Measurements from ENCODE around the gene OPRL1. TPM values are rescaled to one million over a fixed set of nuclear protein-coding genes. Genes with fewer than 3 reads are reported as not detected.
A peak's percentile ranks its signal among the peaks of the same experiment; 100 is the strongest.
"Not testable (repeated sequence)": the region's sequence is repeated elsewhere in the genome, so short reads cannot be mapped to it uniquely, and the experiment has no call there.

OPRL1 gene
- total RNA-seq, 1 donor from 2014 or later: 0.75 TPM

DNA sequence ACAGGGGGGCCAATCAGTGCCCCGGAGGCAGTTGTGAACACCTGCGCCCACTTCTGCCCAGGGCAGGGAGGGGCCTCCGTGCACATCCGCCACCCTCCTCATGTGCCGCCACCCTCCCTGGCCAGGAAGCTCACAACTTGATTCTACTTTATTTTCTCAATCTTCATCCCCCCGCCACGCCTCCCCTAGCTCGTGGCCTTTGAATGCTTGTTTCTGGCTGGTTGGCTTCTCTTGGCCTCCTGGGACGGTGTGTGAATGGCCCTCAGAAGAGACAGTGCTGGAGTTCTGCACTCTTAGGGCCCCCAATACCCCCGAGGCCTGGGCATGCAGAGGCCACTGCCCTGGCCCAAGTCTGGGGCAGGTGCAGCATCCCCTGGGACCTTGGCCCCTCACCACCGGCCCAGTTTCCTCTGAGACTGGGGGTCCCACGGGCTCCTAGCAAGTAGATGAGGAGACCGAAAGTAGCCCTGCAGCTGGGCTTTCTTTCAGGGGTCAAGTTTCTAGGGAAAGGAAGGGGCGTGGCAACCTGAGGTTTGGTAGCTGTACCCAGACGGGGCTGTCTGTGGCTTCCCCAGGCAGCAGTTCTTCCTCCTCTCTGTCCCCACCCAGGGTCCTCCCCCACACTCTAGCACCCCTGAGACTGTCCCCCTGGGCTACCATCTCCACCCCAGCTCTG, 1.9 kb upstream of the OPRL1 start:
- ATAC-seq (ENCODE audit: poor library complexity) (no peak), DNase-seq (no peak)
- intact Hi-C loops (cut with DNase I): no loop called here

- intact Hi-C loops (cut with DNase I): no loop called here
- no peak for ATAC-seq (ENCODE audit: poor library complexity)
- DNase-seq: no peak
These were observed 979 bp upstream of the OPRL1 start for GRCh38 chr20:64078934-64079272.

- DNase-seq (peak; percentile 90), ATAC-seq (ENCODE audit: poor library complexity) (peak; percentile 64)
- intact Hi-C loops (cut with DNase I): no loop called here
These were observed 439 bp upstream of the OPRL1 start, which contains the start of gene RGS19 for GRCh38 chr20:64079273-64080012. RGS19 (minus strand) TSS chr20:64079518; CDS start chr20:64076886, 2,632 bp downstream.

GRCh38 chr20:64080813-64081623, 1.1 kb downstream of the OPRL1 start:
- ATAC-seq (ENCODE audit: poor library complexity): no peak
- intact Hi-C loops (cut with DNase I): no loop called here
- DNase-seq: no peak

GRCh38 chr20:64081624-64081964, 1.7 kb downstream of the OPRL1 start:
- intact Hi-C loops (cut with DNase I): no loop called here
- no peak for ATAC-seq (ENCODE audit: poor library complexity)
- DNase-seq: no peak

GRCh38 chr20:64082126-64082731, 2.3 kb downstream of the OPRL1 start:
- ATAC-seq (ENCODE audit: poor library complexity) (no peak), DNase-seq (no peak)
- intact Hi-C loops (cut with DNase I): no loop called here

DNA sequence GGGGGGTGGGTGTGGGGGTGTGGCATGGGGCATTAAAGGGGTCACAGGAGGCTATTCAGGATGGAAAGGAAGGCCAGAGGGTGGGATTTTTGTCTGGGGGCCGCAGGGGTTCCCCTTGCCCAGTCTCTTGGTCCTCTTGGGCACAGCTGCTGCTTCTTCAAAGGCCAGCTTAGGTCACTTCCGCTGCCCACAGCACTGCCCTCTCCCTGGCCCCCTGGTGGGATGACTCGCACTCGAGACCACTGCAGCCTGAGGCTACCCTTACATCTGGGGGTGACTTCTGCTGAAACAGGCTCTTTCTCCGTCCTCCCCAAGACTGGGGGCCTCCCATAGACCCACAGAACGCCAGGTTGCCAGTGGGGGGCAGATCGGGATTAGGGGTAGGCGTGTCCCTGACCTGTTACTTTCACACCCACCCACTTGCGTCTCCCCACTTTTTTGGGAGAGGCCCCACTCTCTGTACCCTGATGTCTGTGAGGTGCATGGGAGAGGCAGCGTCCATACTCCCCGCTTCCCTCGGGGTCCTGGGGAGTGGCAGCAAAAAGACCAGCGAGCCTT, 3.0 kb downstream of the OPRL1 start:
- ATAC-seq (ENCODE audit: poor library complexity): no peak
- no peak for DNase-seq
- intact Hi-C loops (cut with DNase I): no loop called here

GRCh38 chr20:64083378-64083803, 3.5 kb downstream of the OPRL1 start:
- DNase-seq (peak; percentile 90), ATAC-seq (ENCODE audit: poor library complexity) (peak; percentile 71)
- intact Hi-C loops (cut with DNase I): no loop called here

- no peak for ATAC-seq (ENCODE audit: poor library complexity)
- no peak for DNase-seq
- intact Hi-C loops (cut with DNase I): no loop called here
These were observed 4.2 kb downstream of the OPRL1 start, which contains the start of gene LKAAEAR1 for GRCh38 chr20:64083804-64084684. LKAAEAR1 (minus strand) TSS chr20:64084398; CDS start chr20:64084219, 179 bp downstream.

- intact Hi-C loops (cut with DNase I): no loop called here
- DNase-seq (no peak), ATAC-seq (ENCODE audit: poor library complexity) (no peak)
These were observed 4.8 kb downstream of the OPRL1 start for GRCh38 chr20:64084685-64085152.

DNA sequence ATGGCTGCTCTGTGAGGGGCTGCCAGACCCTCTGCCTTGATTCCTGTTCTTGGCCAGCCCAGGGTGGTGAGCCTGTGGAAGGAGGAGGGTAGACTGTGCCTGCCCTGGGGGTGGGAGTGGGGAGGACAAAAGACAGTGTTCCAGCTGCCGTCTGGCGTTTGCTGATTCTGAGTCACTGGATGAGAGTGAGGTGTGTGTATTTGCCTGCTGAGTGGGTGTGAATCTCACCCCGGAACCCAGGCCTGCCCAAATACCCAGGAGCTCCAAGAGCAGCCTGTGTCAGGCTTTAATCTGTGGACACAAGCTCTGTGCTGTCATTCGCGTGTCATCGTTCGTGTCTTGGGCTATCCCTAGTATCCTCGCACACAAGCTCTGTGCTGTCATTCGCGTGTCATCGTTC, 6.9 kb downstream of the OPRL1 start:
- intact Hi-C loops (cut with DNase I): no loop called here
- no peak for ATAC-seq (ENCODE audit: poor library complexity)
- DNase-seq: no peak

DNA sequence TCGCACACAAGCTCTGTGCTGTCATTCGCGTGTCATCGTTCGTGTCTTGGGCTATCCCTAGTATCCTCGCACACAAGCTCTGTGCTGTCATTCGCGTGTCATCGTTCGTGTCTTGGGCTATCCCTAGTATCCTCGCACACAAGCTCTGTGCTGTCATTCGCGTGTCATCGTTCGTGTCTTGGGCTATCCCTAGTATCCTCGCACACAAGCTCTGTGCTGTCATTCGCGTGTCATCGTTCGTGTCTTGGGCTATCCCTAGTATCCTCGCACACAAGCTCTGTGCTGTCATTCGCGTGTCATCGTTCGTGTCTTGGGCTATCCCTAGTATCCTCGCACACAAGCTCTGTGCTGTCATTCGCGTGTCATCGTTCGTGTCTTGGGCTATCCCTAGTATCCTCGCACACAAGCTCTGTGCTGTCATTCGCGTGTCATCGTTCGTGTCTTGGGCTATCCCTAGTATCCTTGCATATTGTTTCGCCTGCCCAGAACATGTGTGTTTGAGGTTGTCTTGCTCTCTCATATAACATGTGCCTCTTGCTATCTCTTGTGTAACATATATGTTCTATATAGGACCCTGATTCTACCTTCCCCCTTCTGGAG, 7.4 kb downstream of the OPRL1 start:
- ATAC-seq (ENCODE audit: poor library complexity); intact Hi-C loops (cut with DNase I): not testable (repeated sequence)

GRCh38 chr20:64088586-64088985, 8.7 kb downstream of the OPRL1 start:
- ATAC-seq (ENCODE audit: poor library complexity); DNase-seq; intact Hi-C loops (cut with DNase I): not testable (repeated sequence)

More for the DNA sequence above, 7.4 kb downstream of the OPRL1 start:
- DNase-seq: not testable (repeated sequence)

GRCh38 chr20:64090165-64090564, 10.3 kb downstream of the OPRL1 start:
- intact Hi-C loops (cut with DNase I): no loop called here
- ATAC-seq (ENCODE audit: poor library complexity) (no peak), DNase-seq (no peak)

DNA sequence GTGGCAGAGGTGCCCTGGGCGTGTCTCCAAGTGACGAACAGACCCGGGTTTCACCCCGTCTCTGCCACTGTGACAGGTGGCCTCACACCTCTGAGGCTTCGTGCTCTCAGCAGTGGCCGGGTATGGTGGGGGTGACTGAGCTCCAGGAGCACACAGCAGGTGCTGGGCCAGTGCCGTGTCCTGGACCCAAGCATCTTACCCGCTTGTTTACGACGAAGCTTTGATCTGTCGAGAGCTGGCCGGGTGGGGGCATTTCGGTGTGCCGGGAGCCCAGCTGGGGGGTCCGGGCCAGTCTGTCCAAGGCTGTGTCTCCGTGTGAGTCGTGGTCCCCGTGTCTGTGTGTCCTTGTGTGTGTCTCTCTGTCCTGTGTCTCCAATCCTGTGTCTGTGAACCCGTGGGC, 11.5 kb downstream of the OPRL1 start:
- ATAC-seq (ENCODE audit: poor library complexity) (no peak), DNase-seq (no peak)
- intact Hi-C loops (cut with DNase I): no loop called here

DNA sequence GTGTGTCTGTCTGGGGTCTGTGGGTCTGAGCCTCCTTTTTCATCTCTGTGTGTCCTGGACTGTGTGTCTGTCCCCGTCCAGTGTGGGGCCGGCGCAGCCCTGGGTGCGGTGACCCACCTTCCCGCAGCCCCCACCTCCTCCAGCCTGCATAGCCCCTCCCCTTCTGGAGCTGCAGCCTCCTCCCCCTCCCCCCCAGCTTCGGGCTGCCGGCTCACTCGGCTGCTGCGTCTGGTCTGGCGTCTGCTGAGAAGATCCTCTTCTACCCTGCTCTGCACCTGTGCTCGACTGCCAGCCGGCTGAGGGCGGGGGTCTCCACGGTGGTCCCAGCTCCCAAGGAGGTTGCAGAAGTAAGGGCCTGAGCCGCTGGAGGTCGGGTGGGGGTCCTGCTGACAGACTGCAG, 11.9 kb downstream of the OPRL1 start:
- DNase-seq (no peak), ATAC-seq (ENCODE audit: poor library complexity) (no peak)
- intact Hi-C loops (cut with DNase I): no loop called here

GRCh38 chr20:64092258-64093012, 12.6 kb downstream of the OPRL1 start:
- intact Hi-C loops (cut with DNase I): no loop called here
- ATAC-seq (ENCODE audit: poor library complexity): no peak

More at GRCh38 chr20:64092258-64093012, 12.6 kb downstream of the OPRL1 start:
- no peak for DNase-seq
